ENCODE measurements around the gene ITSN1. TPM values are rescaled to one million over a fixed set of nuclear protein-coding genes. Genes with fewer than 3 reads are reported as not detected.

Gene ITSN1
- total RNA-seq, 2 donors from 2014 or later, result 50.9 to 78.6 TPM

GRCh38 chr21:33835920-33836319 lies 193.6 kb downstream of the ITSN1 start:
- Histone ChIP-seq H3K27ac (no peak overlapping the region), H3K27me3 (replicated peaks; ENCODE audit: insufficient read depth) (no peaks in the 10 kb centered on the region), H3K4me3 (no peak overlapping the region), H3K36me3 (peaks cover 6% of the 10 kb centered on the region), H3K4me1 (ENCODE audit: control insufficient read depth in 1 of 2, low read depth in 2 of 2) (peaks cover 0 to 15% of the 10 kb centered on the region in 2 donors), H3K9me3 (no peaks in the 10 kb centered on the region)
- DNase-seq (ENCODE audit: low spot score) (no peak), ATAC-seq (ENCODE audit: insufficient number of reproducible peaks, low FRiP score, low read depth) (no peak)
- TF ChIP-seq, protein P1, sequence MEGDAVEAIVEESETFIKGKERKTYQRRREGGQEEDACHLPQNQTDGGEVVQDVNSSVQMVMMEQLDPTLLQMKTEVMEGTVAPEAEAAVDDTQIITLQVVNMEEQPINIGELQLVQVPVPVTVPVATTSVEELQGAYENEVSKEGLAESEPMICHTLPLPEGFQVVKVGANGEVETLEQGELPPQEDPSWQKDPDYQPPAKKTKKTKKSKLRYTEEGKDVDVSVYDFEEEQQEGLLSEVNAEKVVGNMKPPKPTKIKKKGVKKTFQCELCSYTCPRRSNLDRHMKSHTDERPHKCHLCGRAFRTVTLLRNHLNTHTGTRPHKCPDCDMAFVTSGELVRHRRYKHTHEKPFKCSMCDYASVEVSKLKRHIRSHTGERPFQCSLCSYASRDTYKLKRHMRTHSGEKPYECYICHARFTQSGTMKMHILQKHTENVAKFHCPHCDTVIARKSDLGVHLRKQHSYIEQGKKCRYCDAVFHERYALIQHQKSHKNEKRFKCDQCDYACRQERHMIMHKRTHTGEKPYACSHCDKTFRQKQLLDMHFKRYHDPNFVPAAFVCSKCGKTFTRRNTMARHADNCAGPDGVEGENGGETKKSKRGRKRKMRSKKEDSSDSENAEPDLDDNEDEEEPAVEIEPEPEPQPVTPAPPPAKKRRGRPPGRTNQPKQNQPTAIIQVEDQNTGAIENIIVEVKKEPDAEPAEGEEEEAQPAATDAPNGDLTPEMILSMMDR (IDR thresholded peaks at IDR 0.05), result no peak

- Histone ChIP-seq H3K36me3 (peaks cover 6% of the 10 kb centered on the region), H3K9me3 (no peaks in the 10 kb centered on the region), H3K4me1 (ENCODE audit: control insufficient read depth in 1 of 2, low read depth in 2 of 2) (peaks cover under 1 to 15% of the 10 kb centered on the region in 2 donors), H3K4me3 (no peak overlapping the region), H3K27ac (no peak overlapping the region), H3K27me3 (replicated peaks; ENCODE audit: insufficient read depth) (no peaks in the 10 kb centered on the region)
- no peak for DNase-seq (ENCODE audit: low spot score)
- ATAC-seq (ENCODE audit: insufficient number of reproducible peaks, low FRiP score, low read depth), result no peak
- TF ChIP-seq, protein P1 (IDR thresholded peaks at IDR 0.05), result no peak
These were observed 194.1 kb downstream of the ITSN1 start for GRCh38 chr21:33836408-33836807.

GRCh38 chr21:33839167-33839716 lies 196.9 kb downstream of the ITSN1 start:
- Histone ChIP-seq H3K9me3 (no peaks in the 10 kb centered on the region), H3K27me3 (replicated peaks; ENCODE audit: insufficient read depth) (no peaks in the 10 kb centered on the region), H3K36me3 (peaks cover 6% of the 10 kb centered on the region), H3K4me3 (no peak overlapping the region), H3K27ac (no peak overlapping the region), H3K4me1 (ENCODE audit: control insufficient read depth in 1 of 2, low read depth in 2 of 2) (peaks cover 5 to 23% of the 10 kb centered on the region in 2 donors)
- no peak for ATAC-seq (ENCODE audit: insufficient number of reproducible peaks, low FRiP score, low read depth)
- DNase-seq (ENCODE audit: low spot score), result no peak
- TF ChIP-seq, protein P1 (IDR thresholded peaks at IDR 0.05), result no peak

DNA sequence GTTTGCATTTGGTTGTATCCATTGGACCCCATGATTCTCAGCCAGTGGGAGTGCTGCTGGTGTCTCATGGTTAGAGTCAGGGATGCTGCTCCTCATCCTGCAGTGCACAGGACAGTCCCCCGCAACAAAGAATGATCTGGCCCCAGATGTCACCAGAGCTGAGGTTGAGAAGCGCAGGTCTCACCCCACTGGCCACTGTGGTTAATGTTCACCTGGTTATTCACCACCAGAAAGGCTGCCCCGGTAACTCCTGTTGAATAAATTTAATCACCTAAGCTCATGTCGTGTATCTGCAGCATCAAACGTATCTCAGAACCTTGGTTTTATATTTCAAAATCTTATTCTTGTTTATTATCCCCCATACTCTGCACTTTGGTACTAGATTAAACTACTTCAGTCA lies 197.5 kb downstream of the ITSN1 start:
- ATAC-seq (ENCODE audit: insufficient number of reproducible peaks, low FRiP score, low read depth) (no peak), DNase-seq (ENCODE audit: low spot score) (no peak)
- Histone ChIP-seq H3K4me1 (ENCODE audit: control insufficient read depth in 1 of 2, low read depth in 2 of 2) (peaks cover 5 to 28% of the 10 kb centered on the region in 2 donors), H3K27me3 (replicated peaks; ENCODE audit: insufficient read depth) (no peaks in the 10 kb centered on the region), H3K9me3 (no peaks in the 10 kb centered on the region), H3K27ac (no peak overlapping the region), H3K36me3 (peaks cover 6% of the 10 kb centered on the region), H3K4me3 (no peak overlapping the region)
- TF ChIP-seq, protein P1 (IDR thresholded peaks at IDR 0.05), result no peak

- Histone ChIP-seq H3K4me1 (ENCODE audit: control insufficient read depth in 1 of 2, low read depth in 2 of 2) (peaks cover 5 to 28% of the 10 kb centered on the region in 2 donors), H3K27ac (peak overlapping the region; percentile 11 to 18), H3K36me3 (peaks cover 6% of the 10 kb centered on the region), H3K9me3 (no peaks in the 10 kb centered on the region), H3K27me3 (replicated peaks; ENCODE audit: insufficient read depth) (no peaks in the 10 kb centered on the region), H3K4me3 (no peak overlapping the region)
- TF ChIP-seq, protein P1 (IDR thresholded peaks at IDR 0.05), result no peak
- DNase-seq (ENCODE audit: low spot score), result no peak
- ATAC-seq (ENCODE audit: insufficient number of reproducible peaks, low FRiP score, low read depth), result no peak
These were observed 198.5 kb downstream of the ITSN1 start for GRCh38 chr21:33840771-33841170.
